Activated CD4-positive, alpha-beta T cell treated with anti-CD3 and anti-CD28 coated beads for 48 hours (primary cell): Measurements from ENCODE around the gene UGT1A7.
"Not testable (repeated sequence)": the region's sequence is repeated elsewhere in the genome, so short reads cannot be mapped to it uniquely, and the experiment has no call there.

Experiments used
- DNase-seq: peaks from one replicate; pipeline ENCODE4 v3.0.0-alpha.2; 2020

Gene UGT1A7

DNA sequence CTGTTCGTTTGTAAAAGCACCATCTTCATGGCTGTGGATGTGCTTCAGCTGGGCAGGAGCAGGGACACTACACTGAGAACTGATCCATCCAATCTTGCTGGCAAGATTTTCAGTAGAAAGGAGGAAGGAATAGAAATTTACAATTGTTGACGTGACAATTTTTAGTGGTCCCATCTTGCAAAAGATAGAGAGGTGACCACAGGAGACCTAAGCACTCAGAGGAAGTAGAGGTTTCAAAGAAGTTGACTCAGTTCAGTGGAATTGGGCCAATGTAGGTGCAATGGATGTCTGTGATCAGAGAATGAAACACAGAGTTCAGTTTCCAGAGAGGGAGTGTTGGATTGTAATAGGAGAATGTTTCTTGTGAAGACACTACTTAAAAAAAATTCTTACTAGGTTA, 32.4 kb downstream of the UGT1A7 start:
- DNase-seq = no peak

DNA sequence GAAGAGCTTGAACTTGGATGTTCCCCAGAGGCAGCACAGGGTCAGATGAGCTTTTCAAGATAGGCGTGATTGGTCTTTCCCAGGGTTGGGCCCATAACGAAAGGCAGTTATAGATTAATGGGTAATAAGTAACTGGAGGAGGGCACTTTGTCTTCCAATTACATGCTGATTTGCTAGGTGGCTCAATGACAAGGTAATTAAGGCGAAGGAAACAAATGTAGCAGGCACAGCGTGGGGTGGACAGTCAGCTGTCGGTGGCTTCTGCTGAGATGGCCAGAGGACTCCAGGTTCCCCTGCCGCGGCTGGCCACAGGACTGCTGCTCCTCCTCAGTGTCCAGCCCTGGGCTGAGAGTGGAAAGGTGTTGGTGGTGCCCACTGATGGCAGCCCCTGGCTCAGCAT, 36.9 kb downstream of the UGT1A7 start, which contains the start of gene UGT1A4:
Gene UGT1A4 (plus strand): TSS at position 185 of the 400 bp plus-strand sequence. CDS start 85 bp downstream, at position 270.
- no peak for DNase-seq

DNA sequence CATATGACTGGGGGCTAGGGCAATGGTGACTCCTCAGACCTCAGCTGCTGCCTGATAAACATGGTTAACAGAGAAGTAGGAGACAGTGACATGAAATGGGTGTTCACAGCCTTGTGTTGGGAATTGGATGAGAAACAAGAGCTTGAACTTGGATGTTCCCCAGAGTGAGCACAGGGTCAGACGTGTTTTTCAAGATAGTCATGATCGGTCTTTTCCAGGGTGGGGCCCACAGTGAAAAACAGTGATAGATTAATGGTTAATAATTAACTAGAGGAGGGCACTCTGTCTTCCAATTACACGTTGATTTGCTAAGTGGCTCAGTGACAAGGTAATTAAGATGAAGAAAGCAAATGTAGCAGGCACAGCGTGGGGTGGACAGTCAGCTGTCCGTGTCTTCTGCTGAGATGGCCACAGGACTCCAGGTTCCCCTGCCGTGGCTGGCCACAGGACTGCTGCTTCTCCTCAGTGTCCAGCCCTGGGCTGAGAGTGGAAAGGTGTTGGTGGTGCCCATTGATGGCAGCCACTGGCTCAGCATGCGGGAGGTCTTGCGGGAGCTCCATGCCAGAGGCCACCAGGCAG, 47.1 kb downstream of the UGT1A7 start, which contains the start of gene UGT1A3:
Gene UGT1A3 (plus strand): TSS at position 320 of the 579 bp plus-strand sequence. CDS start 85 bp downstream, at position 405.
- no peak for DNase-seq

DNA sequence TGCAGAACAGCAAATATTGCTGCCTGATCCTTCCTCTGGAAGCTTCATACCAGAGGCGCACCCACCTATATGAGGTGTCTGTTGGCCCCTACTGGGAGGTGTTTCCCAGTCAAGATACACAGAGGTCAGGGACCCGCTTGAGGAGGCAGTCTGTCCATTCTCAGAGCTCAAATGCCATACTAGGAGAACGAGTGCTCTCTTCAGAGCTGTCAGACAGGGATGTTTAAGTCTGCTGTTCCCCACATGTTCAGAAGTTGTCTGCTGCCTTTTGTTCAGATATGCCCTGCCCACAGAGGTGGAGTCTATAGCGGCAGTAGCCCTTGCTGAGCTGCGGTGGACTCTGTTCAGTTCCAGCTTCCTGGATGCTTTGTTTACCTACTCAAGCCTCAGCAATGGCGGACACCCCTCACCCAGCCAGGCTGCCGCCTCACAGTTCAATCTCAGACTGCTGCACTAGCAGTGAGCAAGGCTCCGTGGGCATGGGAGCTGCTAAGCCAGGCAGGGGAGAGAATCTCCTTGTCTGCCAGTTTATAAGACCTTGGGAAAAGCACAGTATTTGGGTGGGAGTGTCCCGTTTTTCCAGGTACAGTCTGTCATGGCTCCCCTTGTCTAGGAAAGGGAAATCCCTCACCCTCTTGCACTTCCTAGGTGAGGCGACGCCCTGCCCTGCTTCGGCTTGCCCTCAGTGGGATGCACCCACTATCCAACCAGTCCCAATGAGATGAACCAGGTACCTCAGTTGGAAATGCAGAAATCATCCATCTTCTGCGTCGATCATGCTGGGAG, 55.4 kb downstream of the UGT1A7 start:
- DNase-seq = not testable (repeated sequence)

DNA sequence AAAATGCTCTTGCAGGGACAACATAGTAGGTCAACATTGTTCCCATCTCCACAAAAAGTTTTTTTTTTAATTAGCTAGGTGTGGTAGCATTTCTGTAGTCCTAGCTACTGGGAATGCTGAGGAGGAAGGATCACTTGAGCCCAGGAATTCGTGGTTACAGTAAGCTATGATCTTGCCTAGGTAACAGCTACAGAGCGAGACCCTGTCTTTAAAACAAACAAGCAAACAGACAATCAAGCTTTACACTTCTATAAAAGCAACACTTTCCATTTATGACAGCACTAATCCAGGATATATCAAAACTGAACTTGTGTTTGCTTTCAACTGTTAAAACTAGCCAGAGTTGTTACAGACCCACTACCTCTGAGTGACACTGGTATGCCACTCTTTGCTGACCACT, 59.2 kb downstream of the UGT1A7 start:
- DNase-seq = no peak

DNA sequence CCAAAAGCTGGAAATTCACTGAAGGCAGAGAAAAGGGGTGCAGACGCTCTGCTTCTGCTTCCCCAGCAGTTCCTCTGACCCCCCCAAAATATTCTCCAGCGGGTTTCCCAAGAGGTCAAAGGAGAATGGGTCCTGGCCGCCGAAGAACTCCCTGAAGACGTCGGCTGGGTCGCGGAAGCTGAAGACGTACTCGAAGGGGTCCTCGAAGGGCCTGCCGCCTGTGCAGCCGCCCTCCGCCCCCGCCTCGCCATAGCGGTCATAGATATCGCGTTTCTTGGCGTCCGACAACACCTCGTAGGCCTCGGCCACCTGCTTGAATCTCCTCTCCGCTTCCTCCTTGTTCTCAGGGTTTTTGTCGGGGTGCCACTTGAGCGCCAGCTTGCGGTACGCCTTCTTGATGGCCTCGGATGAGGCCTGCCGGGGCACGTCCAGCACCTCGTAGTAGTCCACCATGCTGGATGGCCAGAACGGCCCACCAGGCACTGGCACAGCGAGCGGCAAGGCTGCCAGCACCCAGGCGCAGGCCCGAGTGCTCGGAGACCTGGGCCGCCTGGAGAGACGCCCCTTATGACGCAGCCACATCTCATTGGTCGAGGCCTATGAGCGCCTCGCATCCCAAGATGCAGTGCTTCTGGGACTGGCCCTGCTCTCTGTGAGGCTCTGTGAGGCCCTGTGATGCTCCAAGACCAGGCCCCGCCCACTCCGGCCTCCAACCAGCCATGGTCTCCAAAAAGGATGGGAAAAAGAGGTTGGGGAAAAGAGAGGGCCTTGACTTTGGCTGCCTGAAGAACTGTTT, 62.0 kb downstream of the UGT1A7 start:
- DNase-seq = no peak

DNA sequence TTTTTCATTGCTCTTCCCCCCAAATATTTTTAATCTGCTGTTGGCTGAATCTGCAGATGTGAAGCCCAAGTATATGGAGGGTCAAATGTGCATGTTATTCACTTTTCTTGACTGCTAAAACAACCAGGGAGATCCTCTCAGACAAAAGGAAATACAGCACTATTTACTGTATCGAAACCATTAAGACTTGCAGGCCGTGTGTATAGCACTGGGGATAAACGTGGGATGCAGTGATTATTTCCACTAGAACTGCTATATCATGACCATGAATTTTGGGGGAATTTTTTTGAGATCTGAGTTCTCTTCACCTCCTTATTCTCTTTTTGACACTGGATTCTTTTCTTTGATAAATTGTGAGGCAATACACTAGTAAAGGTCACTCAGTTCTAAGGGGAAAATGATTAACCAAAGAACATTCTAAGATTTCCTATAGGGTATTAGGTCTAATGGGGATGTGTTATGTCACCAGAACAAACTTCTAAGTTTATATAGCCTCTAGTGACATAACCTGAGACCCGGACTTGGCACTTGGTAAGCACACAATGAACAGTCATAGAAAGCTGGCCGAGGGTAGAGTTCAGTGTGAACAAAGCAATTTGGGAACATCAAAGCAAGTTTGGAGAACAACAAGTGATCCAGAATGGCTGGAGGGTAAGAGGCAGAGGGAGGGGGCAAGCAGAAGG, 63.5 kb downstream of the UGT1A7 start:
- no peak for DNase-seq

DNA sequence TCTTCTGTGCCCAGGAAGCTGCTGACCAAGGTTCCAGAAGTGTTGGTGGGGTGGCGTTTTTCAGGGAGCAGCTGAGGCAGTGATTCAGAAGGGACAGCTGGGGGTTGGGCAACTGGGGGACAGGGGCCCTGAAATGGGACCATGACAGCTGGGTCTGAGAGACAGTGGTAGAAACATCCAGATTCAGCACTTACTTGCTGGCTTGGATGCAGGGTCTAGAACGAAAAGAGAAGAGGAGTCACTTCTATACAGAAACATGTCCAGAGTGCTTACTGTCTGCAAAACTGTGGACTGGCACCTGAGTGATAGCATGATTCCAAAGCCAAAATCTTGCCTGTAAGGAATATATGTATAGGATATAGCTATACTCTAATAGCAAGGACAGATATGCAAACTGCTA, 64.1 kb downstream of the UGT1A7 start:
- DNase-seq = not testable (repeated sequence)

DNA sequence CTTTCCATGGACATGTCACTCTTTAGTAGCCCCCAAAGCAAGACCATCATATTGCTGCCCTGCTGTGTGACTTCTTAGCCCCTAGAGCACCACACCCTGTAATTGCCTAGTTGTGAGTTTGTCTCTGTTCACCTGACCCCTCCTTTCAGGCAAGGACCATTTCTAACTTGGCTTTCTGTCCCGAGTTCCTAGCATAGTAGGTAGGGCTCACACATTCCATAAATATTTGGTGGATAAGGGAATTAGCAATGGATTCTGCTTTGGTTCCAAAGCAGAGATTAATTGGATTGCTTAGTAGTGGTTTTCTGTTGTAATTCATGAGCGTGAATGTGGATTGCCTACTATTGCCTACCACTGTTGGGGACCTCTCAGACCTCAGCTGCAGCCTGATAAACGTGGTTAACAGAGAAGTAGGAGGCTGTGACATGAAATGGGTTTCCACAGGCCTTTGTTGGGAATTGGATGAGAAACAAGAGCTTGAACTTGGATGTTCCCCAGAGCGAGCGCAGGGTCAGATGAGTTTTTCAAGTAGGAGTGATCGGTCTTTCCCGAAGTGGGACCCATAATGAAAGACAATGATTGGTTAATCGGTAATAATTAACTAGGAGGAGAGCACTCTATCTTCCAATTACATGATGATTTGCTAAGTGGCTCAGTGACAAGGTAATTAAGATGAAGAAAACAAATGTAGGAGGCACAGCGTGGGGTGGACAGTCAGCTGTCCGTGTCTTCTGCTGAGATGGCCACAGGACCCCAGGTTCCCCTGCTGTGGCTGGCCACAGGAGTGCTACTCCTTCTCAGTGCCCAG, 65.0 kb downstream of the UGT1A7 start:
- DNase-seq = no peak

DNA sequence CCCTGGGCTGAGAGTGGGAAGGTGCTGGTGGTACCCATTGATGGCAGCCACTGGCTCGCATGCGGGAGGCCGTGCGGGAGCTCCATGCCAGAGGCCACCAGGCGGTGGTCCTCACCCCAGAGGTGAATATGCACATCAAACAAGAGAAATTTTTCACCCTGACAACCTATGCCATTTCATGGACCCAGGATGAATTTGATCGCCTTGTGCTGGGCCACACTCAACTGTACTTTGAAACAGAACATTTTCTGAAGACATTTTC, 65.5 kb downstream of the UGT1A7 start:
- DNase-seq = no peak

DNA sequence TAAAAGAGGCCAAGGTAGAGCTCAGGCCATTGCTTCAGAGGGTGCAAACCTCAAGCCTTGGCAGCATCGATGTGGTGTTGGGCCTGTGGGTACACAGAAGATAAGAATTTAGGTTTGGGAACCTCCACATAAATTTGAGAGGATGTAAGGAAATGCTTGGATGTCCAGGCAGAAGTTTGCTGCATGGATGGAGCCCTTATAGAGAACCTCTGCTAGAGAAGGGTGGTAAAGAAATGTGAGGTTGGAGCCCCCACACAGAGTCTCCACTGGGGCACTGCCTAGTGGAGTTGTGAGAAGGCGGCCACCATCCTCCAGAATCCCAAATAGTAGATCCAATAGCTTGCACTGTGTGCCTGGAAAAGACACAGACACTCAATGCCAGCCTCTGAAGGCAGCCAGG, 69.0 kb downstream of the UGT1A7 start:
- DNase-seq = not testable (repeated sequence)

DNA sequence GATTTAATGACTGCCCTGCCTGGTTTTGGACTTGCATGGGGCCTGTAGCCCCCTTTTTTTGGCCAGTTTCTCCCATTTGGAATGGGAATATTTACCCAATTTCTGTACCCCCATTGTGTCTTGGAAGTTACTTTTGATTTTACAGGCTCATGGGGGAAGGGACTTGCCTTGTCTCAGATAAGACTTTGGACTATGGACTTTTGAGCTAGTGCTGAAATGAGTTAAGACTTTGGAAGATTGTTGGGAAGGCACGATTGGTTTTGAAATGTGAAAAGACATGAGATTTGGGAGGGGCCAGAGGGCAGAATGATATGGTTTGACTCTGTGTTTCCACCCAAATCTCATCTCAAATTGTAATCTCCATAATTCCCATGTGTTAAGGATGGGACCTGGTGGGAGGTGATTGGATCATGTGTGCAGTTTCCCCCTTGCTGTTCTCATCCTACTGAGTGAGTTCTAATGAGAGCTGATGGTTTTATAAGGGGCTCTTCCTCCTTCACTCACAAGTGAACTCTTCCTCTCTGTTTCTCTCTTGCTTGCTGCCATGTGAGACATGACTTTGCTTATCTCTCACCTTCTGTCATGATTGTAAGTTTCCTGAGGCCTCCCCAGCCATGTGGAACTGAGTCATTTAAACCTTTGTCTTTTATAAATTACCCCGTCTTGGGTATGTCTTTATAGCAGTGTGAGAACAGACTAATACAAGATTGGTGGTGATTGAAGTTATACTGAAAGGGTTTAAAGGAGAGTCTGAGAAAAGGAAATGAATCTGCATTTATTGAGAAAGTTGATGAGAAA, 69.7 kb downstream of the UGT1A7 start:
- not testable (repeated sequence) for DNase-seq

DNA sequence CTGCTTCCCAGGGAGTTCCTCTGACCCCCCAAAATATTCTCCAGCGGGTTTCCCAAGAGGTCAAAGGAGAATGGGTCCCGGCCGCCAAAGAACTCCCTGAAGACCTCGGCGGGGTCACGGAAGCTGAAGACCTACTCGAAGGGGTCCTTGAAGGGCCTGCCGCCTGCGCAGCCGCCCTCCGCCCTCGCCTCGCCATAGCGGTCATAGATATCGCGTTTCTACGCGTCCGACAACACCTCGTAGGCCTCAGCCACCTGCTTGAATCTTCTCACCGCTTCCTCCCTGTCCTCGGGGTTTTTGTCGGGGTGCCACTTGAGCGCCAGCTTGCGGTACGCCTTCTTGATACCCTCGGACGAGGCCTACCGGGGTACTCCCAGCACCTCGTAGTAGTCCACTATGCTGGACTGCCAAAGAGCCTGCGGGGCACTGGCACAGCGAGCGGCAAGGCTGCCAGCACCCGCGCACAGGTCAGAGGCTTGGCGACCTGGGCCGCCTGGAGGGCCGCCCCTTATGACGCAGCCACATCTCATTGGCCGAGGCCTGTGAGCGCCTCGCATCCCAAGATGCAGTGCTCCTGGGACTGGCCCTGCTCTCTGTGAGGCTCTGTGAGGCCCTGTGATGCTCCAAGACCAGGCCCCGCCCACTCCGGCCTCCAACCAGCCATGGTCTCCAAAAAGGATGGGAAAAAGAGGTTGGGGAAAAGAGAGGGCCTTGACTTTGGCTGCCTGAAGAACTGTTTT, 73.3 kb downstream of the UGT1A7 start:
- no peak for DNase-seq

DNA sequence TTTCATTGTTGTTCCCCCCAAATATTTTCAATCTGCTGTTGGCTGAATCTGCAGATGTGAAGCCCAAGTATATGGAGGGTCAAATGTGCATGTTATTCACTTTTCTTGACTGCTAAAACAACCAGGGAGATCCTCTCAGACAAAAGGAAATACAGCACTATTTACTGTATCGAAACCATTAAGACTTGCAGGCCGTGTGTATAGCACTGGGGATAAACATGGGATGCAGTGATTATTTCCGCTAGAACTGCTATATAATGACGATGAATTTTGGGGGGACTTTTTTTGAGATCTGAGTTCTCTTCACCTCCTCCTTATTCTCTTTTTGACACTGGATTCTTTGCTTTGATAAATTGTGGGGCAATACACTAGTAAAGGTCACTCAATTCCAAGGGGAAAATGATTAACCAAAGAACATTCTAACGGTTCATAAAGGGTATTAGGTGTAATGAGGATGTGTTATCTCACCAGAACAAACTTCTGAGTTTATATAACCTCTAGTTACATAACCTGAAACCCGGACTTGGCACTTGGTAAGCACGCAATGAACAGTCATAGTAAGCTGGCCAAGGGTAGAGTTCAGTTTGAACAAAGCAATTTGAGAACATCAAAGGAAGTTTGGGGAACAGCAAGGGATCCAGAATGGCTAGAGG, 74.9 kb downstream of the UGT1A7 start:
- DNase-seq = no peak

DNA sequence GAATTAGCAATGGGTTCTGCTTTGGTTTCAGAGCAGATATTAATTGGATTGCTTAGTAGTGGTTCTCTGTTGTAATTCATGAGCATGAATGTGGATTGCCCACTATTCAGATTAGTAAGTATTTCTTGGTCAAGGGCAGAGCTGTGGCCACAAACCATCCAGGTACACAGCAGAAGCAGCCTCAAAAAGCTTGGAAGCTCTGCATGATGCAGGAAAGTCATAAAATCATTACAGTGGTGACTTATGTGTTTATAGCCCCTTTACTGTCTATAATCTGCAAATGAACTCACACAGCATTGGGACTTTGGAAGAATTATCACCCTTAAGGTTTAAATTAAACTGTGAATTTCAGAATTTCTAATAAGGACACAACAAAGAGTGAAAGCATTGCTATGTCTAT, 76.4 kb downstream of the UGT1A7 start:
- DNase-seq = no peak

DNA sequence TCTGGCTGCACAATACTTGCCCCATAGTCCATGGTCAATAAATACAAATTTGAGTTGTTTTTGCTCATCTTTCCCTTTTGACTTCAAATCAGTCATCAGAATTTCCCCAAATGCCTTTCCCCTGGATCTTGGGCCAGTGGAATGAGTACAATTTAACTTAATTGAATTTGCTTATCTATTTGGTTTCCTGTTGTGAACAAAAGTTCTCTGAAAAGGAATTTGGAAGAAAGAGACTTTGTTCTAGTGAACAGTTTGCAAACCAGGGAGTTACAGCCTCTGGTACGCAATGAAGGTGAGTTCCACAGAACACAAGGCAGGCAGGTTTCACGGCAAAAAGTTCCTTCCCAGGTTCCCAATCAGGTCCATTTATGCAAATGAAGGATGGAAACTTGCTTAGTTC, 77.1 kb downstream of the UGT1A7 start:
- no peak for DNase-seq

DNA sequence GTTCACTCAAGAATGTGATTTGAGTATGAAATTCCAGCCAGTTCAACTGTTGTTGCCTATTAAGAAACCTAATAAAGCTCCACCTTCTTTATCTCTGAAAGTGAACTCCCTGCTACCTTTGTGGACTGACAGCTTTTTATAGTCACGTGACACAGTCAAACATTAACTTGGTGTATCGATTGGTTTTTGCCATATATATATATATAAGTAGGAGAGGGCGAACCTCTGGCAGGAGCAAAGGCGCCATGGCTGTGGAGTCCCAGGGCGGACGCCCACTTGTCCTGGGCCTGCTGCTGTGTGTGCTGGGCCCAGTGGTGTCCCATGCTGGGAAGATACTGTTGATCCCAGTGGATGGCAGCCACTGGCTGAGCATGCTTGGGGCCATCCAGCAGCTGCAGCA, 78.3 kb downstream of the UGT1A7 start, which contains the start of gene UGT1A1:
Gene UGT1A1 (plus strand): TSS at position 228 of the 400 bp plus-strand sequence. CDS start 18 bp downstream, at position 246.
- no peak for DNase-seq

DNA sequence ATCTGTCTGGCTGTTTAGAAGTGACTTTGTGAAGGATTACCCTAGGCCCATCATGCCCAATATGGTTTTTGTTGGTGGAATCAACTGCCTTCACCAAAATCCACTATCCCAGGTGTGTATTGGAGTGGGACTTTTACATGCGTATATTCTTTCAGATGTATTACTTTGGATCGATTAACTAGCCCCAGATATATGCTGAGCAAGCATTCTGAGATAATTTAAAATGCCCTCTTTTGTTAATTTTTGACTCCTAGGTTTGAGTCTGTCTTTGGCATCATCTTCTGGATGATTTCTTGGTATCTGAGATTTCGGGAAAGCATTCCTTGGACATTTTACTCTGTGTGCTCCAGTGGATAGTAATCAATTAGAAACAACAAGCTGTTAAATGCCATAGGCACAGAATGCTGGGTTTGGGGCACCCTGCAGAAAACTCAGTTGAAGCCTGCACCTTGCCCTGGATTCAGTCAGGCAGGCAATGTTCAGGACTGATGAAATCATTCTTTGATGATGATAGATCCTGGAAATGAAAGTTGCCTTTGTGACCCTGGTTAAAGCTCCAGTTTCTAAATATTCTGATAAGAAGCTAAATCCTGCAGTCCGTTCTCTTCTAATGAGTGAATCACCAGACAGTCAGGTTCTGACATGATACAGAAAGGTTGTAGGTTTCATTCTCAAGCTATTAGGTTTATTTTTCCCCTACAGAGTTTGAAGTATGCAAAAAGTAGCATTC, 79.5 kb downstream of the UGT1A7 start:
- no peak for DNase-seq

DNA sequence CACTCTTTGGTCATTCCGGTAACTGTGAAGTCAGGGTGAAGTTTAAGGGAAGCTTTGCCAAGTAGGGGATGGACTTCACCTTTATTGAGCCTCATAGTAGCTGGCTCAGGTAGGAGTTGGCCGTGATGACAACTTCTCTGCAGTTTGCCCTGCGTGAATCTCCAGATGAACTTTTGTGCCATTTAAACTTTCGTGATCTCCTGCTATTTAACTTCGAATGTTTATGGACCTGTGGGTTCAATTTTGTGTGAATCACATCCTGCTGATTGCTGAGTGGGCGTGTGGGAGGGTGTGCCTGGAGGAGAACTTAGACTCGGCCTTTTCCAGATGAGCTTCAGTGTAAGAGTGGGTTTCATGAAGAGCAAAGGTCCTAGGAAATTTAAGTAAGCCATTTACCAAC, 82.6 kb downstream of the UGT1A7 start:
- no peak for DNase-seq
